ENCODE measurements around the gene C2orf76.

Gene C2orf76

DNA sequence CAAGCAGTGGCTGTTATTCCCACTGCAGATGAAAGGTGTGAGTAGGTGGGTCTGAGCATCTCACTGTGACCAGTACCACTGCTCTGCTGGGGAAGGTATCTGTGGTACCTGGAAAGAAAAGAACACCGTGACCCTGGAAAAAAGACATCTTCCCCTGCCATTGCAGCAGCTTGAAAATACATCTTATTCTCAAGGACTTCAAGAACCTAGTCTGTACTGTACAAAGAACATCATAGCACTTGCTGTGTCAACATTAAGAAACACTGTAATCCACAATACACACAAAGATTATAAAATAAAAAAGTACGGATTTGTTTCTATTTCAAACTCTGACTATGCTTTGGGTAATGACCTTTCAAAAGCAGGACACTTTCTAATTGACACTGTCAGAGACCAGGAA lies 28.9 kb downstream of the C2orf76 start:
- DNase-seq (ENCODE audit: low read depth) = no peak

DNA sequence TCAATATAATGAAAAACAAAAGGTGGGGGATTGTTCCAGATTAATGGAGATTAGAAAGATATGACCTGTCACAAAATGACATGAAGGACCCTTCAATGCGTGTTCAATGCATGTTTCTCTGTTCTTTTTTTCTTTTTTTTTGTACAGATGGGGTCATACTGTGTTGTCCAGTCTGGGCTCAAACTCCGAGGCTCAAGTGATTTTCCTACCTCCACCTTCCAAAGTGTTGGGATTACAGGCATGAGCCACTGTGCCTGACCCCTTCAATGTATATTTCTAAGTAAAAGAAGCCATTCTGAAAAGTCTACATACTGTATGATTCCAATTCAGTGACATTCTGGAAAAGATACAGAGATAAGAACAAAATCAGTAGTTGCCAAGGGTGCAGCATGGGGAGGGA lies 32.8 kb downstream of the C2orf76 start:
- no peak for DNase-seq (ENCODE audit: low read depth)

DNA sequence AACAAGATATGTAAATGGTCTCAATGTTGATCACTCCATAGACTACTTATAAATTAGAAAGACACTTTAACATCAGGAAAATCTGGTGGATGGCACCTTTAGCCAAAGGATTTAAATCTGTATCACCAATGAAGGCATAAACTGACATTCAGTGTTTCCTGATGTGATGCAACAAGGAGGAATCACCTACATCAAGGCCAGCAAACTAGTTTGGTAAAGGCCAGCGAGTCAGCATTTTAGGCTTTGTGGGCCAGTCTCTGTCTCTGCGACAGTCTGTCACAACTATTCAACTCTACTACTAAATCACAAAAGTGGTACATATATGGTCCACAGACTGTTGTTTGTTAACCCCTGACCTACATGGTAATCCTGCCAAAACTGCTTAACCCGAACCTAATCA lies 33.3 kb downstream of the C2orf76 start:
- no peak for DNase-seq (ENCODE audit: low read depth)

DNA sequence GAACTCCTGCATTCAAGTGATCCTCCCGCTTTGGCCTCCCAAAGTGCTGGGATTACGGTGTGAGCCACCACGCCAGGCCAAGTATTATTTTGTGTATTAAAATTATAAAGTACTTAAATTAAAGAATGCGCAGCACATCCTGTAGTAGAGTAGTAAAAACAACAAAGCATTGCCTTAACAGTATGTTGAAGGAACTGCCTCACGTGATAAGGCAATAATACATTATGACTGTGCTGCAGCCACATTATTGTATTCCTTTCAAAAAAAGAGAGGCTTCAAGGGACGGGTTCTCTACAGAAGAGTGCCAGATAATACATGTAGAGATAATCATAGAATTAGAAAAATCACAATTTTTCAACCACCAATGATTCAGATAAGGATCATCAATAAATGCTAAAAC lies 33.7 kb downstream of the C2orf76 start:
- DNase-seq (ENCODE audit: low read depth) = no peak

DNA sequence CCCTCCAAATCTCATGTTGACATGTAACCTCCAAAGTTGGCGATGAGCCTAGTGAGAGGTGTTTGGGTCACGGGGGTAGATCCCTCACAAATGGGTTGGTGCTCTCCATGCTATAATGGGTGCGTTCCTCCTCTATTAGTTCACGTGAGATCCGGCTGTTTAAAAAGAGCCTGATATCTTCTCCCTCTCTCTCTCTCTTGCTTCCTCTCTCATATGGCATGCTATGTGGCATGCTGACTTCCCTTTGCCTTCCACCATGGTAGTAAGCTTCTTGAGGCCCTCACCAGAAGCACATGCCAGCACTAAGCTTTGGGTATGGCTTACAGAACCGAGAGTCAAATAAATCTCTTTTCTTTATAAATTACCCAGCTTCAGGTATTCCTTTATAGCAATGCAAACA lies 39.2 kb downstream of the C2orf76 start:
- DNase-seq (ENCODE audit: low read depth) = no peak

DNA sequence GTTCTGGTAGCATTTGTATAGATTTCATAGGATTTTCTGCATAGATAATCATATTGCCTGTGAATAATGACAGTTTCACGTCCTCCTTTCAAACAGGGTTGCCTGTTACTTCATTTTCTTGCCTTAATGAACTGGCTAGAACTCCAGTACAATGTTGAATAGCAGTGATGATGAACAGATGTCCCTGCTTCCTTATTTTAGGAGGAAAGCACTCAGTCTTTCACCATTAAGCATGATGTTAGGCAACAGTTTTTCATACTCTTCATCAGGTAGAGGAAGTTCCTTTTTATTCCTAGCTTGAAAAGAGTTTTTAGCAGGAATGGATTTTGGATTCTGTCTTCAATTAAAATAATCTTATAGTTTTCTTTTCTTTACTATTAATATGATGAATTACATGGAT lies 39.7 kb downstream of the C2orf76 start:
- DNase-seq (ENCODE audit: low read depth) = no peak

DNA sequence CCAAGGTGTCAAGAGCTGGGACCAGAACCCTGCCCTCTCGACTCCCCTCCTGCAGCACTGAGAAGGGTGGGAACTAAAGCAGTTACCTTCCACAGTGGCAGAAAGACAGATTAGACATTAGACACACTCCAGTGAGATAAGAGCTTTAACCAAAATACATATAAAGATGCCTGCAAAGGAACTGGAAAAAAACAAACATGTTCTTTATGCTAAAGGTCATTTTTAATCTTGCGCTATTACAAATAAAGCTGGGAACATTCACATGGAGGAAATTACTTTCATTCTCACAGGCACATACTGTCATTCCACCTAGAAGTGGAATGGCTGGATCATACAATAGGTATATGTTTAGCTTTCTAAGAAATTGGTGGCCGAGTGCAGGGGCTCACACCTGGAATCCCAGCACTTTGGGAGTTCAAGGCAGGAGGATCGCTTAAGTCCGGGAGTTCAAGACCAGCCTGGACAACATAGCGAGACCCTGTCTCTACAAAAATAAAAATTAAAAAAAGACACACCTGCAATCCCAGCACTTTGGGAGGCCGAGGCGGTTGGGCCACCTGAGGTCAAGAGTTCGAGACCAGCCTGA lies 41.9 kb downstream of the C2orf76 start:
- no peak for DNase-seq (ENCODE audit: low read depth)

DNA sequence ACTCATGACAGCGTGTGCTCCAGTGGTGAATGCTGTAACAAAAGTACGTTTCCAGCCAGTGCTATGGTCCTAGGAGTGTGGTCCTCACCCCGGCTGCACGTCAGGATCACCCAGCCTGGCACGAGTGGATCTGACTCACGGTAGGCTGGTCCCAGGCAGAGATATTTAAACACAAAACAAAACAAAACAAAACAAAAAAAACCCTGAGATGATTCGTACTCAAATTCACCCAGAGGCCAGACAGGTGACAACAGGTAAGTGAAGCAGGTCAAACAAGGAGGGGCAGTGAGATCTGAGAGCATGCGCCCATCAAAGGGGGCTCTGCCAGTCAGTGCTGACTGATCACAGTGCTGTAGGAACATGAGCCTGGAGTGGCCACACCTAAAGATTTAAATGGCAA lies 43.2 kb downstream of the C2orf76 start:
- no peak for DNase-seq (ENCODE audit: low read depth)

DNA sequence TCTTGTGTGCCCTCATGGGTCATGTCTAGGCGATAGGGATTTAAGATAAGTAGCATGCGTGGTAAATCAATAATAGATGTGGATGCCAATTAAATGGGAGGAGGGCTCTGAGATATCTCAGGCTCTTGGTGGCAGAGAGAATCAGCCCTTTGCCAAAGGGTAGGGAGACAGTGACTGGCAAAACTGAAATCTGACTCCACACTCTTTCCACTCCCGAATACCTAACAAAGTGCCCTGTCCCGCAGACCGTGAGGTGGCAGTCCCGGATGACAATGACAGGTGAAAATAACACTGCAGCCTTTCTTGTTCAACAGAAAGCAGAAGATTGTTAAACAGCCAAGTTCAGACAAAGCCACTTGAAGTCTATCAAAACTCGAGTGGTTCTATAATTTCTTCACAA lies 47.0 kb downstream of the C2orf76 start:
- DNase-seq (ENCODE audit: low read depth) = no peak

DNA sequence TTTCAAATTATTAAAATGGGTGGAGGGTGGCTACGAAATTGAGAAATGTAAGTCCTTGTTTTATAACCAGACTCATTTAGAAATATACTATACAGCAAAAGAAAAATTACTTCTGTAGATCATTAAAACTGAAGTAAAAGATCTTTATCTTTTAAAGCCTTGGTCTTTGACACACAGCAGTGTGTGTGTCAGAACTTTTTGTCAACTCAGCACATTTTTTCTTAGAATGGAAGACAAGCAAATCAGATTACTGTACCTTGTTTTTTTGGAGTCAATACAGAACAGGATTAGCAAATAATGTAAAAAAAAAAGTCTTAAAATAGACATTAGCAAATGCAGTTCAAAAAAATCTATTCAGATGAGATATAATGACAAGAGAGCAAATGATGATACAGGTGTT lies 49.1 kb downstream of the C2orf76 start:
- DNase-seq (ENCODE audit: low read depth) = no peak

DNA sequence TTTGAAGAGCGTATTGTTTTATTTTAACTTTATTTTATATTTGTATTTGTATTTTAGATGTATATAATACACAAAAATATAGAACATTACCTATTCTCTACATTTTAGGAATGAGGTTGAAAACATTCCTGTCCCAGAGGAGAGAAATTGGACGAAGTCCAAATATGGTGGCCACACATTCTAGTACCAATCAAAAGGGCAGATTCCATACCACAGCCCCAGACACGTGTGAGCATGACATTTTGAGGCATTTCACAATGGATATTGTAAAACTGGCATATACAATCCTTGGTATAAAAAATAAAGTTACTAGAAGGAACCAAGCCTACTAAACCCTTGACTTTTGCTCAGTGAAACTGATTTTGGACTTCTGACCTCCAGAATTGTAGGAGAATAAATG lies 50.6 kb downstream of the C2orf76 start:
- no peak for DNase-seq (ENCODE audit: low read depth)

DNA sequence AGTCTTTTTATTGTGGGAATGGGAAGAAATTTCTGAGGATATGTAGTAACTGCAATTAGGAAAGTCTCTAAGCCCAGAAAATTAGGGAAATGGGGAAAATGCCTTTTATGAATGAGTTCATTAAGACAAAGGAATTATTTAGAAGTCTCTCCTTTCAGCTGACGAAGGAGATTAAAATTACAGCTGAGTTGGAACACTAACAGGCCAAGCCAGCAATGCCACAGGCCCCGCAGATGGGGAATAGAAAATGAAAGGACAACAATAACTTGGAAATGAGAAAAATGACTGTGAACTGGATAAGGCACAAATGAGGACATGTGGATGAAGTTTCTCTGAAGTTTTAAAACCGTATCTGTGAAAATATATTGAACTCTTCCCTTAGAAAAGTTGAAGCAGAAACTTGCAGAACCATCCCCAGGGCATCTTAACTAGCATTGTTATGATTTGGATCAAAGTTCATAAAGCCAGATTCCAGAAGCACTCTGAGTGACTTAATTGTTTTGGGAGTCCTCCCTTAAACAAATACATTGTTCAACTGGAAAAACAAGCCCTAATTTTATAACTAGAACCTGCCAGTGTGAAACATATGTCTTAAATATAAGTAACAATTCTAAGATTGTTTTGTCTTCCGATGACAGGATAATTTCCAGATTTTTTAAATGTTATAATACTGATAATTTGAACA lies 51.3 kb downstream of the C2orf76 start:
- no peak for DNase-seq (ENCODE audit: low read depth)

DNA sequence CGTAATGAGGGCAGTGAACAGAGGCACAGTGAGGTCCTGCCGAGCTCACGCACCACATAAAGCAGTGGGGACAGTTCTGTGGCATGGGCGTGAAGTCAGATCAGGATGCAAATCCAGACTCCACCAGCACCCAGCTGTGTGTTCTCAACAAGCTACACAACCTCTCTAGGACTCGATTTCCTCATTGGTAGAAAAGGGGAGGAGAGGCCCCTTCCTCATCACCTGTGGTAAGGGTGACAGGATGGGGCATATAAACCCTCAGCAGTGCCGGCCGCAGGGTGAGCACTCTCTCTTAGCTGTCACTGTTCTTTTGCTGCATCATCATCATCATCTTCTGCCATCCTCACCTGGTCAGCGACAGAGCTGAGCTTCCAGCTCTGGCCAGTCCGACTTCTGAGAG lies 54.8 kb downstream of the C2orf76 start:
- no peak for DNase-seq (ENCODE audit: low read depth)

DNA sequence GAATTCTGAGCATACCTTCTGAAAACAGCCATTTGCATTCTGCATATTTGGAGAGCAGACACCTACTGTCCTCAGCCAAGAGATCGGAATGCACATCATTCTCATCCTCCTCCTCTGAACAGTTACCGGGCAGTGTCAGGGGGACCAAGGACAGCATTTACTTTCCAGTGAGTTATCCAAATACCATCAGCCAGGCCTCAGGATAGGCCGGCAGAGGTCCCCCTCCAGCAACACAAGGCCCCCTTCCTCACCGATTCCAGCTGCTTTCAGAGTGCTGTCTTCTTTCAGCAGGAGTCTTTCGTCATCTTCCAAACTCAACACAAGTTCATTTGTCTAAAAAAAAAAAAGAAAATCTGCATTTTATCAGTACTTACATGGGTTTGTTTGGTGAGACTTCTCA lies 55.3 kb downstream of the C2orf76 start:
- no peak for DNase-seq (ENCODE audit: low read depth)

DNA sequence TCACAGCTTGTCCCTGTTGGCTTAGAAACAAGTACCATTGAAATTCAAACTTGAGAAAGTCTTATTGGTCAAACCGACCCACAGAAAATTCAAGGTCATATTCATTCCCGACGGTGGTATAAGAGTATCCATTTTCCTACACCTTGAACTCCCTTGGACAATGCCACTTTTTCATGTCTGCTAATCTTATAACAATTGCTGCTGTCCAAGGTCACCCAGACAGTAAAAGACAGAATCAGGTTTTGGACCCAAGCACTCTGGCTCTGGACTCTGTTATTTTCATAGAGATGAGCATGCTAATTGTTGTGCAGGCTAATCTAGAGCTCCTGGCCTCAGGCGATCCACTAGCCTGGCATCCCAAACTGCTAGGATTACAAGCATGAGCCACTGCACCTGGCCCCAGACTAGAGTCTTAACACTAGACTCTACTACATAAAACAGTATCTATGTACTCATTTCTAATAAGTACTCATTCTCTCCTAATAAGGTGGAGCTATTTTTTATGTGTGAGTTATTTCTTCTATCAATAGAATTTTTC lies 57.8 kb downstream of the C2orf76 start:
- DNase-seq (ENCODE audit: low read depth) = no peak

DNA sequence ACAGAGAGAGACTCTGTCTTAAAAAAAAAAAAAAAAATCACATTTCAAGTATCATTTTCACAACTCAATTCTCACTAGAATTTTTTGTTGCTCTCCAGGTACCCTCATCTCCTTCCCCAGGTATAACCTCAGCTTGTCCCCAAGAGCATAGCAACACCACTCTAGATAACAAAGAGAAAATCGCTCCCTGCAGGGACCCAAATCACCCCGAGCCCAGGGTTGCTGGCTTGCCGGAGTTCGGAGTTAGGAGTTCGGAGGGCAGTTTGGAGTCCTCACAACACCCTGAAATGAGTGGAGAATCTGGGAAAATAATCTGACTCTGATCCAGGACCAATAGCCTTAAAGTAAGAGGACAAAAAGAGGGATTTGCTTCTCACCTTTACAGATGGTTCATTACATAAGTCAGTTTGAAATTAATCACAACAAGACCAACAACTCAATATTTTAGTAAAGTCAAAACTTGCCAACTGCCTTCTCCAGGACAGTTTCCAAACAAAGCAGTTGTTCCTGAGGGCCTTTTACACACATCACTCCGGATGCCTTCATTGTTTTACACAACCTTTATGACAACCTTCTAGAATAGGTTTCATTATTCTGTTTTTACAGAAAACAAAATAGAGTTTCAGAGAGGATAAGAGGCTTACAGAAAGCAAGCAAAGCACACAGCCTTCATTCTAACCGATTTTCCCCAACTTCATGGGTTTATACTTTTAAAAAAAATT lies 59.1 kb downstream of the C2orf76 start:
- DNase-seq (ENCODE audit: low read depth) = no peak

DNA sequence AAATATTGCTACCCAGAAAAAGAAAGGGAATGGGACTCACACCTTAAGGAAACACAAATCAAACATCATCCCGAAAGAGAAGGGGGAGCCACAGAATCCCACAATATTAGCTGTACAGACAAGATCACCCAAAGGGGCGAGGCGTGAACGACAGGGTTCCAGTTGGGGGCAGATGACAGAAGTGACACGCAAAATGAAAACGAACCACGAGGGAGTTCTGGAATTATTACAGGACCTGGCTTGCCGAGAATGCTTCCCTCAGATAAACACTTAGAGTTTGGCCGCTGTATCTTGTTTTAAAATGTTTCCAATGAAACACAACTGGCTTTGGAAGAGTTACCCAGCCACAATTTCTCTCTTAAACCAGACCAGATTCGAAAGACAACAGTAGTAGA lies 60.4 kb downstream of the C2orf76 start:
- no peak for DNase-seq (ENCODE audit: low read depth)

DNA sequence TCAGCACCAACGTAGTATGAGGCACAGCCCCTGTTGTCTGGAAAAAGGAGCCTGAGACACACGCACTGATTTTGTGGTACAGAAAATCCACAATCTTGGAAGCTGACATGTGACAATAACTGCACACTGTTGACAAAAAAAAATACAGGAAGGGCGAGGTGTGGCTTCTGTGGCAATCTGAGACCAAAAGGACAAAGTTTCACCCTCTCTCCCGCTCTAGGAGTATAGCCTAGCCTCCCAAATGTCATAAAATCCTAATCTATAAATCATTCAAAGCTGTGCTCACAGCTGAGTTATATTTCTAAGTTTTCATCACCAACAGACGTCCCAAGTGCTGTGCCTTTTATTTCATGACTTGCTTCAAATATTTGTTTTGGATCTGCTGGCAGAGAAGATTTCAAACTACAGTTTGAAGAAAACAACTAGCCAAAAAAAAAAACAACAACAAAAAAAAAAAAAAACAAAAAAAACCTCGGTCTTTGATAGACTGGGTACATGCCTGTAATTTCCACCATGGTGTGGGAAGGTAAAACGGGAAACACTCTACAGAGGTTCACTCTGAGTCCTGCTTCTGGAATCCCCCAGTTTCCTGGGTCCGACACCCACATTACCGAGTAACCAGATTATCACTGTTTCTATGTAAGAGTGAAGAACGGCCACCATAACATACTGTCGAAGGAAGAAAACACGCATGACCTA lies 61.0 kb downstream of the C2orf76 start:
- DNase-seq (ENCODE audit: low read depth) = no peak

DNA sequence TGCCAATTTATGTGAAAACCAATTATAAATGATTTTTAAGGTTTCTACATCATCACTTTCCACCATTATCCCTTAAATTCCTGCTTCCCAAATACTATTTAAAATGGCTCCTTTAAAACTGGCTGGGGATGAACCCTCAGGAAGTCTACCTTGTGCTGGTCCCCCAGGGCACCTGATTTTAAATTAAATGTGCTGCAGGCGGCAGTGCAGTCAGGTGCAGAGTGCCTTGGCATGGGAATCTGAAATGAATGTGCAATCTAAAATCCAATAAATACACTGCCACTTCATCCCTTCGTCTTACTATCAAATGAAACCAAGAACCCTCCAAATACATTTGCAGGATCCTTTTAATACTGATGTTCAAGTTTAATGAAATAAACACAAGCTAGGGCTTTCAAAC lies 61.8 kb downstream of the C2orf76 start:
- no peak for DNase-seq (ENCODE audit: low read depth)

DNA sequence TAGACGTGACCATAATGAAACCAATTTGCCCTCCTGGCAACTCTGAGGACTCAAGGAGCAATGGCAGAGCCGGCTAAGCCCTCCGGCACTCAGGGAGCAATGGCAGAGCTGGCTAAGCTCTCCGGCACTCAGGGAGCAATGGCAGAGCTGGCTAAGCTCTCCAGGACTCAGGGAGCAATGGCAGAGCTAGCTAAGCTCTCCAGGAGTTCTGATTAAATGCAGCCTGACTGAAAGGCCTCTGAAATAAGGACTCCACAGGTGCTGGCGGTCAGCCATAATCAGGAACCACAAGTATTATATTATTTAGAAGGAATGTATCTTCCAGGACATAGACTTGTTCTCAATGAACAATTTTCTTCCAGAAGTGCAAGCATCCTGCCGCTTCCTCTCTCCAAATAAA lies 65.2 kb downstream of the C2orf76 start:
- DNase-seq (ENCODE audit: low read depth) = no peak

DNA sequence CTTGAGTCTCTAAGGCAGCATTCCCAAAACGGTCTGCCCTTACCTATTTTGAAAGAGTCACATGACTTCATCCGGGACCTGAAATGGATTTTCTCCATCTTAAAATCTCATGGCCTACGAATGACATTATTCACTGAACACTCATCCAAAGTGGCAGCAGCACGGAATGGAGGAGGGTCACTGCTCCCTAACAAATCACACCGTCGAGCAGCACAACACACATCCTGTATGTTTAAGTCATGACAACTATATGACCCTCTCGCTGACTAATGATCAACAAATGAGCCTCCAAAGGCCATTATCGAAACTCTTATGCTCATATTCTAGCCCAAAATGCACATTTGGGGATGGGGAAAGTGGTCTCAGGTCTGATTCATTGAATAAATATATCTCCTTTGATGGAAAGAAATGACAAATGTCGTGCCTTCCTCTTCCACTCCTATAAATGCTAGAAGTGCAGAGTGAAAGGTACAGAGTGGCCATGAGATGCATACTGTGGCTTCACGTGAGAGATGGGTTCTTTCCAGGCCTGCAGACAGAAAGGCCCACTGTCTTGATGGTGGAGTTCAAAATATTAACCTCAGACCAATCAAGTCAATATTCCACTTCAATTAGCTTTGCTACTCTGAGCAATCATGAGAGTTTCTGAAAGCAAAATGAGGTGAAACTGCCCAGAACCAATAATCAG lies 70.8 kb downstream of the C2orf76 start:
- DNase-seq (ENCODE audit: low read depth) = no peak

DNA sequence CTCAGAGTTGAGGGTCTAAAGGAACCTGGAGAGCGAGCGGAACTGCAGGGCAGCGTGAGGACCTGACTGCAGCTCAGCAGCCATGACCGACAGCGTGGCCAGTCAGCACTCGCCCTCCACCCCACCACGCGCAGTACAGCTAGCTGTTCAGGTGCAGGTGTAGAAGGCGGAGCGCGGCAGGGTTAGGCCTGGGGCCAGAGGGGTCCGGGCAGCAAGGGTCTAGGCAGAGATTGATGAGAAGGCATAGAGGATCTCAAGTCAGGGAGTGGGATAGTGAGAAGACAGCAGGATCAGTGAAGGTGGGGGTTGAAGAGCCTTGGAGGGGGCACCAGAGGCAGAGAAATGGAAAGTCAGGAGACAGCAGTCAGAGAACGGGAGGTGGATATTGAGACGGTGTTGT lies 72.0 kb downstream of the C2orf76 start:
- no peak for DNase-seq (ENCODE audit: low read depth)

Data from fibroblast of the conjunctiva (primary cell).